AG09309 (cell line): Measurements from ENCODE around the gene PLEKHA6.

Experiments used
- DNase-seq: peaks from one replicate; pipeline ENCODE4 v3.0.0-alpha.2; 2010; ENCODE audit warnings: low read depth
- H3K4me3 ChIP-seq: 2 replicates; pipeline ENCODE4 v1.5.1; 2011; ENCODE audit warnings: mild to moderate bottlenecking, low read depth, low read length, moderate library complexity; ENCODE audit not compliant: control insufficient read depth
- TF ChIP-seq, protein P1 (sequence below): IDR thresholded peaks from 2 replicates; pipeline ENCODE4 v1.5.1; 2011; ENCODE audit warnings: mild to moderate bottlenecking, low read depth, low read length, inconsistent platforms; ENCODE audit not compliant: insufficient read depth, control insufficient read depth; ENCODE audit errors: missing control alignments

The PLEKHA6 gene

GRCh38 chr1:204259196-204259595 lies 100.5 kb downstream of the PLEKHA6 start:
- no peak for DNase-seq
- H3K4me3 ChIP-seq: no peak overlapping the region
- TF ChIP-seq, protein P1, sequence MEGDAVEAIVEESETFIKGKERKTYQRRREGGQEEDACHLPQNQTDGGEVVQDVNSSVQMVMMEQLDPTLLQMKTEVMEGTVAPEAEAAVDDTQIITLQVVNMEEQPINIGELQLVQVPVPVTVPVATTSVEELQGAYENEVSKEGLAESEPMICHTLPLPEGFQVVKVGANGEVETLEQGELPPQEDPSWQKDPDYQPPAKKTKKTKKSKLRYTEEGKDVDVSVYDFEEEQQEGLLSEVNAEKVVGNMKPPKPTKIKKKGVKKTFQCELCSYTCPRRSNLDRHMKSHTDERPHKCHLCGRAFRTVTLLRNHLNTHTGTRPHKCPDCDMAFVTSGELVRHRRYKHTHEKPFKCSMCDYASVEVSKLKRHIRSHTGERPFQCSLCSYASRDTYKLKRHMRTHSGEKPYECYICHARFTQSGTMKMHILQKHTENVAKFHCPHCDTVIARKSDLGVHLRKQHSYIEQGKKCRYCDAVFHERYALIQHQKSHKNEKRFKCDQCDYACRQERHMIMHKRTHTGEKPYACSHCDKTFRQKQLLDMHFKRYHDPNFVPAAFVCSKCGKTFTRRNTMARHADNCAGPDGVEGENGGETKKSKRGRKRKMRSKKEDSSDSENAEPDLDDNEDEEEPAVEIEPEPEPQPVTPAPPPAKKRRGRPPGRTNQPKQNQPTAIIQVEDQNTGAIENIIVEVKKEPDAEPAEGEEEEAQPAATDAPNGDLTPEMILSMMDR: no peak

- TF ChIP-seq, protein P1: peak; percentile 89
- DNase-seq: no peak
- no peak overlapping the region for H3K4me3 ChIP-seq
Observed at GRCh38 chr1:204258213-204259115, 101.3 kb downstream of the PLEKHA6 start.

DNA sequence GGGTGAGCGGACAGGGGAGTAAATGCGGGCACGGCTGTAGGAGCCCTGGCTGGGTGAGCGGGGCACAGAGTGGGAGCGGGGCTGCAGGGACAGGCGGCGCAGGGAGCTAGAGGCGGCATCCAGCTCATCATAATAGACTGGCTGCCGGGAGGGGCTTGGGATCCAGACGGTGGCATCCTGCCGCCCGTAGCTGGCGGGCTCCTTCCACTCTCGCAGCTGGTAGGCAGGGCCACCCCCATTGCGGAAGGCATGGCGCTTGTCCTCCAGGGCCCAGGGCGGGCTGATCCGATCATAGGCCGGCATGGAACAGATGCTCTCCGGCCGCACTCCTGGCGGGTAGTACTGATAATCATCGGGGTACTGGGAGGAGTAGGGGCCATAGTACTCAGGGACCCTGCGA lies 102.3 kb downstream of the PLEKHA6 start:
- no peak overlapping the region for H3K4me3 ChIP-seq
- TF ChIP-seq, protein P1: no peak
- no peak for DNase-seq

DNA sequence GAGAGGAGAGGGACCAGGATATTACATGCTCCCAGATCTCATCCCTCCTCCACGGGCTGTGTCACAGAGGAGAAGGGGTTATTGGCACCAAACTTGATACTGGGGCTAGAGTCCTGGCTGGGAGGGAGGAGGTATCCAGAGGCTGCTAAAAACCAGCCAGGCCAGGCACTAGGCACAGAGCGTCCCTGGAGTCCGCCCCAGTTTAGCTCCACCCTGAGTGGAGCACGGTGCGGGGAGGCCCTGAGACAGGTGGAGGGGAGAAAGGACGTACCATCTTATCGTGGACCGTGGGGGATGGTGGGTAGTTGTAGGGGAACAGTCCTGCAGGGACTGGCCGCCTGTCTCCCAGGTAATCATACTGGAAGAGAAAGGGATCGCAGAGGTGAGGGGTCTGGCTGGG lies 103.2 kb downstream of the PLEKHA6 start:
- no peak overlapping the region for H3K4me3 ChIP-seq
- TF ChIP-seq, protein P1: no peak
- no peak for DNase-seq

- DNase-seq: no peak
- TF ChIP-seq, protein P1: no peak
- no peak overlapping the region for H3K4me3 ChIP-seq
Observed at GRCh38 chr1:204255966-204256365, 103.8 kb downstream of the PLEKHA6 start.

- H3K4me3 ChIP-seq: no peak overlapping the region
- TF ChIP-seq, protein P1: no peak
- no peak for DNase-seq
Observed at GRCh38 chr1:204255225-204255624, 104.5 kb downstream of the PLEKHA6 start.
